Astrocyte of the cerebellum (primary cell): ENCODE results near the gene CLCN3.
A peak's percentile ranks its signal among the peaks of the same experiment; 100 is the strongest.

Experiments
- DNase-seq: peaks from one replicate; pipeline ENCODE4 v3.0.0-alpha.2; 2011; ENCODE audit warnings: low read depth
- H3K4me3 ChIP-seq: 2 replicates; pipeline ENCODE4 v1.5.1; 2011; ENCODE audit warnings: mild to moderate bottlenecking, low read depth, low read length, moderate library complexity
- in situ Hi-C: cut with HindIII; loops from 2 replicates; pipeline ENCODE4 v1.10.0; 2017; ENCODE audit warnings: low sequenced_read_pairs
- TF ChIP-seq, protein P1 (sequence below): IDR thresholded peaks from 2 replicates; pipeline ENCODE4 v1.5.1; 2012; ENCODE audit warnings: low read length, low read depth, moderate library complexity, mild to moderate bottlenecking; ENCODE audit errors: missing control alignments

The CLCN3 gene

DNA sequence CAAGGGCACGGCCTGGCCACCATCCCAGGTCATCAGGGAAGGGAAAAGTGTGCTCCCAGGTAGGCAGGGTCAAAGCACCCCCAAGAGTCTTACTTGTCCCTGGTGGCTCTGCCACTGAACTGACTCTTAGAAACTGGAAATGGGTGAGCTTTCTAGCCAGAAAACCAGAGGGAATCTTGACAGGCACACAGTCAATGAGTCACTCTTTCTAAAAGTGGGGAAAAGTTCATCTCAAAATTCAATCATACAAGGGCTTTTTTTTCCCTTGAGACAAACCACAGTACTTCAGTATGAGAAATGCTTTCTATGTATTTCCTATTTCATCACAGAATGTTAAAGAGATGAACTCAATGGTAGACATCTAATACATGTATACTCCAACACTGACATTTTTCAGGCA, 124.9 kb downstream of the CLCN3 start:
- peak; percentile 4 for DNase-seq
- in situ Hi-C loops, result no loop called here
- no peak overlapping the region for H3K4me3 ChIP-seq
- TF ChIP-seq, protein P1, sequence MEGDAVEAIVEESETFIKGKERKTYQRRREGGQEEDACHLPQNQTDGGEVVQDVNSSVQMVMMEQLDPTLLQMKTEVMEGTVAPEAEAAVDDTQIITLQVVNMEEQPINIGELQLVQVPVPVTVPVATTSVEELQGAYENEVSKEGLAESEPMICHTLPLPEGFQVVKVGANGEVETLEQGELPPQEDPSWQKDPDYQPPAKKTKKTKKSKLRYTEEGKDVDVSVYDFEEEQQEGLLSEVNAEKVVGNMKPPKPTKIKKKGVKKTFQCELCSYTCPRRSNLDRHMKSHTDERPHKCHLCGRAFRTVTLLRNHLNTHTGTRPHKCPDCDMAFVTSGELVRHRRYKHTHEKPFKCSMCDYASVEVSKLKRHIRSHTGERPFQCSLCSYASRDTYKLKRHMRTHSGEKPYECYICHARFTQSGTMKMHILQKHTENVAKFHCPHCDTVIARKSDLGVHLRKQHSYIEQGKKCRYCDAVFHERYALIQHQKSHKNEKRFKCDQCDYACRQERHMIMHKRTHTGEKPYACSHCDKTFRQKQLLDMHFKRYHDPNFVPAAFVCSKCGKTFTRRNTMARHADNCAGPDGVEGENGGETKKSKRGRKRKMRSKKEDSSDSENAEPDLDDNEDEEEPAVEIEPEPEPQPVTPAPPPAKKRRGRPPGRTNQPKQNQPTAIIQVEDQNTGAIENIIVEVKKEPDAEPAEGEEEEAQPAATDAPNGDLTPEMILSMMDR, result no peak

DNA sequence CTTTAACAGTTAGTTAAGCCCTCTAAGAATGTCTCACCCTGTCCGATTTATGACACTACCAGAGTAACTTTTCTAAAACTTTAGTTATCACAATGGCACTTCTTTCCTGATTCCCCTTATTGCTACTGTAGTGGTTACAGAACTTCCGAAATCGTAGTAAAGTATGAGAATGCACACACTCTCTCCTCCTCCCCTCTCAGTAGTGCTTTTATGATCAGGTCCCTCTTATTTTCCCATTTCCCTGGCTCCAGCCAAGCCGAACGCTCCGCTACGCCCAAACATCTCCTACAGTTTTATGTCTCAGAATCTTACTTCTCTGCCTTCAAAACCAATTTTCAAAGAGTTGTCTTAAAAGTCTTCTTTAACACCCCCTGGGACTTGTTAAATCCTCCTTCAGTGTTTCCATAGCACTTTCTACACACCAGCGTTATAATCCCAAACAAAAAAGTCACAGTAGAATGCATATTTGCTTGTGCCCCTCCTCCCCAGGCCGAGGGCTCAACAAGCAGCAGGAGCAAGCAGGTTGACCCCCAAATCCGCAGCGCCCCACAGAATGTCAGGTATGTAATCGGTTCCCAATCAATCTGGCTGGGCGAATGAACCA, 136.7 kb downstream of the CLCN3 start:
- TF ChIP-seq, protein P1, result no peak
- in situ Hi-C loops, result no loop called here
- no peak for DNase-seq
- H3K4me3 ChIP-seq, result peak overlapping the region; percentile 75

GRCh38 chr4:169757575-169758184, 137.3 kb downstream of the CLCN3 start, which contains the start of gene HPF1:
TSS of gene HPF1 (minus strand) at chr4:169757944. CDS start at chr4:169757877, 67 bp downstream.
- TF ChIP-seq, protein P1, result no peak
- in situ Hi-C loops, result no loop called here
- DNase-seq, result peak; percentile 44
- H3K4me3 ChIP-seq, result peak within 1 kb of the TSS; percentile 75

- H3K4me3 ChIP-seq, result no peak overlapping the region
- in situ Hi-C loops, result no loop called here
- no peak for DNase-seq
- TF ChIP-seq, protein P1, result no peak
These were observed 138.1 kb downstream of the CLCN3 start for GRCh38 chr4:169758401-169758962.

DNA sequence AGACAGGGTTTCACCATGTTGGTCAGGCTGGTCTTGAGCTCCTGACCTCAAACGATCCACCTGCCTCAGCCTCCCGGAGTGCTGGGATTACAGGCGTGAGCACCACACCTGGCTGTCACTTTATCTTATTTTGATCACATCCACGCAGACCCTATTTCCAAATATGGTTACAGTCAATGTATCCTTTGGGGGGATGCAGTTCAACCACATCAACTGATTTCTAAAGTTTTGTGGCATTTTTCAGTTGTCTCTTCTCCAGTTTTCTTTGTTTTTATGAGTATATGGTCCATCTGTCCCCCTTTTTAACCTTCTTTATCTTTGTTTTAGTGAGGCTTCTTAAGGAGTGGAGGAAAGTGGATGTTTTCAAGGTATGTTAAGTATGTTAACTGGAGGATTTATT, 141.5 kb downstream of the CLCN3 start:
- in situ Hi-C loops, result no loop called here
- no peak for DNase-seq

DNA sequence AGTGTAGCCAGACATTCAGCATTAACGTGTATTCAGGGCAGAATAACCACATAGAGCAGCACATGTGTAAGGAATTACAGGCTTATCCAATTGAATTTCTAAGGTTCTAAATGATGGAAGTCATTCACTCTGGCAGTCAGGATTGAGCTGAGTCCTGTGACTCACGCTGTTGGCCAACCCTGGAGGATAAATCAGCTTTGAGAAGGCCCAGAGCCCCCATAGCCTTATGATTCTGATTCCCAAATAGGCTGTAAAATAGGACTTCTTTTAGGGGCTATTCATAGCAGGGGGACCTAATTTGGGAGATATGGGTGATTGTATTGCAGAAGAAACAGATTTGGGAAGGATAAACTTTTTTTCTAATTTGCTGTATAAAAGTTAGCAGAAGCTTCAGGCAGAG, 145.5 kb downstream of the CLCN3 start:
- H3K4me3 ChIP-seq, result no peak overlapping the region
- DNase-seq, result no peak
- TF ChIP-seq, protein P1, result no peak
- in situ Hi-C loops, result no loop called here

More for the DNA sequence above, 141.5 kb downstream of the CLCN3 start:
- TF ChIP-seq, protein P1, result no peak
- no peak overlapping the region for H3K4me3 ChIP-seq
